RWPE1 (cell line): ENCODE results near the gene BEST1.
A peak's percentile ranks its signal among the peaks of the same experiment; 100 is the strongest.
"Not testable (repeated sequence)": the region's sequence is repeated elsewhere in the genome, so short reads cannot be mapped to it uniquely, and the experiment has no call there.

Experiments
- CTCF ChIA-PET: fragments of 350-600 bp; sonication (Branson Sonifier 250); formaldehyde crosslinking; extraction: SDS; loops from one replicate; lab custom pipeline; 2021; lab: Yijun Ruan, JAX
- POLR2A ChIA-PET: fragments of 400-600 bp; formaldehyde crosslinking; extraction: SDS; loops from one replicate; lab custom pipeline; 2020; ENCODE audit warnings: antibody characterized with exemption; ENCODE audit not compliant: low non-redundant PET; lab: Yijun Ruan, JAX
- DNase-seq: peaks from one replicate; pipeline ENCODE4 v3.0.0; 2012; ENCODE audit warnings: low spot score
- H3K27ac ChIP-seq: fragments of 450-650 bp; 2 replicates; pipeline ENCODE4 v1.5.1; 2017
- TF ChIP-seq, protein P1 (sequence below): fragments of 450-650 bp; conservative IDR thresholded peaks from 2 replicates; pipeline ENCODE4 v1.5.1; 2017; ENCODE audit warnings: low read depth, mild to moderate bottlenecking

Gene BEST1

DNA sequence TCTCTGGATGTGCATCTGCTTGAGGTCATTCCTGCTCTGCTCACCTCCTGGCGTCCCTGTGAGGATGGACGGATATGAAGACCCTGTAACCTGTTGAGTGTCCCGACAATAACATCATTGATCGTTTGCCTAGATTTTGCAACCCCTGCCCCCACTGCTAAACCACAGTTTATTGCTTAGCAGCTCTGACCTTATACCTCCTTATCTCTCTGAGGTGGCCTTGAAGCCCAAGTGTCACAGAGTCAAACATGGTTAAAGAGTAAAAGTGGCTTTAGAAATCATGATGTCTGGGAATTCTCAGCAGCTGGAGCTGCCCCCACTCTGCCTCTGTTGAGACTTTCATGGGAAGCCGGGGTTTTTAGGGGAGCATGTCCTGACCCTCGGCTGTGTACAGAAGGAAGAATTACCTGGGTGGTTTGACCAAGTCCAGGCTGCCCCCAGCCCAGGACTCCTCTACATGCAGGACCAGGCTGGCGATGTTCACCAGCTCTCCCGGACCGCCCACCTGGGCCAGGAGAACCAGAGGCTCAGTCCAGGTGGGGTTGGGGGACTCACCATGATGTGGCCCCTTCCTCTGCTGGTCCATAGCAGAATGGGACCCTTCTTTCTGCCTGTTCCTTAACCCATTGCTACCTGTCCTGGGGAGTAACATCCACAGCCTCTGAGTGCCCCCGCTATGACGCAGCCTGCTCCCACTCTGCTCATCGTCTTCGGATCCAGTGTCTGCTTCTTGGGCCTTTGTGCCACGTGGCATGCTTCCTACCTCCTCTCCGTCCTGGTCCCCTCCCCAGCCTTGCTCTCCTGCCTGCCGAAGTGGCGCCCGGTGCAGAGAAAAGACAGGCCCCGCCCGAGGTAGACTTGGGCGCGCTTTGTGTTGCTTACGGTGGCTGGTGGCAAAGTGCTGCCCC is 50.6 kb downstream of the BEST1 start:
- POLR2A ChIA-PET: no interaction called here
- no peak for DNase-seq
- peak overlapping the region; percentile 1; the same call in 1 of the 2 replicates for H3K27ac ChIP-seq
- TF ChIP-seq, protein P1, sequence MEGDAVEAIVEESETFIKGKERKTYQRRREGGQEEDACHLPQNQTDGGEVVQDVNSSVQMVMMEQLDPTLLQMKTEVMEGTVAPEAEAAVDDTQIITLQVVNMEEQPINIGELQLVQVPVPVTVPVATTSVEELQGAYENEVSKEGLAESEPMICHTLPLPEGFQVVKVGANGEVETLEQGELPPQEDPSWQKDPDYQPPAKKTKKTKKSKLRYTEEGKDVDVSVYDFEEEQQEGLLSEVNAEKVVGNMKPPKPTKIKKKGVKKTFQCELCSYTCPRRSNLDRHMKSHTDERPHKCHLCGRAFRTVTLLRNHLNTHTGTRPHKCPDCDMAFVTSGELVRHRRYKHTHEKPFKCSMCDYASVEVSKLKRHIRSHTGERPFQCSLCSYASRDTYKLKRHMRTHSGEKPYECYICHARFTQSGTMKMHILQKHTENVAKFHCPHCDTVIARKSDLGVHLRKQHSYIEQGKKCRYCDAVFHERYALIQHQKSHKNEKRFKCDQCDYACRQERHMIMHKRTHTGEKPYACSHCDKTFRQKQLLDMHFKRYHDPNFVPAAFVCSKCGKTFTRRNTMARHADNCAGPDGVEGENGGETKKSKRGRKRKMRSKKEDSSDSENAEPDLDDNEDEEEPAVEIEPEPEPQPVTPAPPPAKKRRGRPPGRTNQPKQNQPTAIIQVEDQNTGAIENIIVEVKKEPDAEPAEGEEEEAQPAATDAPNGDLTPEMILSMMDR: no peak
- CTCF ChIA-PET: no interaction called here

GRCh38 chr11:62001450-62002191 is 51.5 kb downstream of the BEST1 start:
- POLR2A ChIA-PET: no interaction called here

DNA sequence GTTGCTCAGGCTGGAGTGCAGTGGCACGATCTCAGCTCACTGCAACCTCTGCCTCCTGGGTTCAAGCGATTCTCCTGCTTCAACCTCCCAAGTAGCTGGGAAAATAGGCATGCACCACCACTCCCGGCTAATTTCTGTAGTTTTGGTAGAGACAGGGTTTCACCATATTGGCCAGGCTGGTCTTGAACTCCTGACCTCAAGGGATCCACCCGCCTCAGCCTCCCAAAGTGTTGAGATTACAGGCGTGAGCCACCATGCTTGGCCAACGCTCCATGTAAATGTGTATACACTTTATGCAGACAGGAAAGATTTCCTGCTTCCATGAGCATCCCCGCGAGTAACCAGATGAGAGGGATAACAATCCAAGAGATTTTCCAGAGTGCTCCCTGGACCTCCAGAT is 52.1 kb downstream of the BEST1 start:
- DNase-seq, POLR2A ChIA-PET, H3K27ac ChIP-seq, CTCF ChIA-PET: not testable (repeated sequence)

More at GRCh38 chr11:62001450-62002191, 51.5 kb downstream of the BEST1 start:
- TF ChIP-seq, protein P1: no peak
- H3K27ac ChIP-seq: peak overlapping the region; percentile 1; the same call in 1 of the 2 replicates
- no peak for DNase-seq
- CTCF ChIA-PET: no interaction called here

- TF ChIP-seq, protein P1: no peak
- H3K27ac ChIP-seq: peak overlapping the region; percentile 23; the same call in 1 of the 2 replicates
- ChIA-PET POLR2A (no interaction called here), CTCF (no interaction called here)
- DNase-seq: no peak
These were observed 54.3 kb downstream of the BEST1 start for GRCh38 chr11:62004473-62004872.

DNA sequence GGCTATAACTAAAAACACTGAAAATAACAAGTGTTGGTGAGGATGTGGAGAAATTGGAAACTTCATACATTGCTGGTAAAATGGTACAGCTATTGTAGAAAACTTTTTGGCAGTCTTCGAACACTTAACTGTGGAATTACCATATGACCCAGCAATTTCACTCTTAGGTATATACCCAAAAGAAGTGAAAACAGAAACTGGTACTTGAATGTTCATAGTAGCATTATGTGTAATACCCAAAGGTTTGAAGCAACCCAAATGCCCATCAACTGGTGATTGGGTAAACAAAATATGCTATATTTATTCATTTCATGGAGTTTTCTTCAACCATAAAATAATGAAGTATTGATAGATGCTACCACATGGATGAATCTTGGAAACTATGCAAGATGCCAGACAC is 58.0 kb downstream of the BEST1 start:
- H3K27ac ChIP-seq: no peak overlapping the region
- POLR2A ChIA-PET: interaction anchor here (0.7 kb wide), 1 partner anchor 70 kb away, joined by 3 read pairs; no protein-coding TSS in a partner anchor
- TF ChIP-seq, protein P1: no peak
- CTCF ChIA-PET: interaction anchor here (0.9 kb wide), 1 partner anchor 16 kb away, joined by 4 read pairs; no protein-coding TSS in a partner anchor
- DNase-seq: no peak

GRCh38 chr11:62010935-62011528 is 60.9 kb downstream of the BEST1 start:
- ChIA-PET POLR2A (no interaction called here), CTCF (interaction anchor here (0.7 kb wide), 1 partner anchor 176 kb away, joined by 6 read pairs; no protein-coding TSS in a partner anchor)
- TF ChIP-seq, protein P1: no peak

More at GRCh38 chr11:62010935-62011528, 60.9 kb downstream of the BEST1 start:
- H3K27ac ChIP-seq: no peak overlapping the region
- no peak for DNase-seq
